HG03558 (cell line): Measurements from ENCODE around the gene CYB5D1.

Experiments used
- ATAC-seq: cut with Tn5 transposase; IDR thresholded peaks from one replicate; pipeline ENCODE4 v1.9.1; 2021; ENCODE audit warnings: moderate number of reproducible peaks; ENCODE audit not compliant: unreplicated experiment; ENCODE audit errors: extremely low read depth

Gene CYB5D1

GRCh38 chr17:7910711-7911110 is 52.9 kb downstream of the CYB5D1 start:
- ATAC-seq: no peak

GRCh38 chr17:7911116-7911515 is 53.3 kb downstream of the CYB5D1 start:
- no peak for ATAC-seq
